GM21526 (cell line): ENCODE results near the gene ANGEL1.

ENCODE experiments used
- ATAC-seq: cut with Tn5 transposase; IDR thresholded peaks from one replicate; pipeline ENCODE4 v1.9.1; 2021; ENCODE audit warnings: moderate library complexity; ENCODE audit not compliant: unreplicated experiment, low FRiP score

The ANGEL1 gene

GRCh38 chr14:76820700-76821099 lies 8.0 kb upstream of the ANGEL1 start:
- no peak for ATAC-seq

- no peak for ATAC-seq
Measured at GRCh38 chr14:76814726-76815645, 2.3 kb upstream of the ANGEL1 start.

DNA sequence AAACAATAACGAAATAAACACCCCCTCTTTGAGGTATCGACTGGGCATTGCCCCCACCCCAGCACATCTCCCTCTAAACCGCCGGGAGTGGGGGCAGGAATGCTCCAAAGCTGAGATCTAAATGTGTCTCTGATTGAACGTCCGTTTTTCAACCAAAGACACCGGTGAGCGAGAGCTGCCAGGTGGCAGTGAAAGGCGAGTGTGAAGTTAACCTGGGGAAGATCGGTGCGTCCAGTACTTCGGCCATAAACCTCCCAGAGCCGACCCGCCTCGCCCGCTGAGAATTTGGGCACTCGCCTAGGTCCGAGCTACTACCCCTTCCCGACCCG lies 625 bp downstream of the ANGEL1 start:
- ATAC-seq = no peak

GRCh38 chr14:76811561-76811960 lies 1.1 kb downstream of the ANGEL1 start:
- ATAC-seq = no peak

DNA sequence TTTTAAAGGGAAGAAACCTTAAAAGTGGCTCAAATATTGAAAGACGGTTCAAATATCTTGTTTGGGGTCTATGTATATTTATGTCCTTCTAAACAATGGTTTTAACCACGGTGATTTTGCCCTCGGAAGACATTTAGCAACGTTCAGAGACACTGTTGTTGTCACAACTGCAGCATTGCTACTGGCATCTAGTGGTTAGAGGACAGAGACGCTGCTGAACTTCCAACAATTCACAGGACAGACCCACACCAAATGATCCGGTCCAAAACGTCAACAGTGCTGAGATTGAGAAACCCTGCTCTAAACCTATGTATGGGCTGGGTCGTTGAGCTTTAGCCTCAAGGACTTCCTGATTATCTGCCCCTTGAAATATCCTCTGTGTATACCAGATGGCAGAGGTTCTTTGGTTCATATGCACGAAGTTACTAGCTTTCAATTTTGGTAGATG lies 1.7 kb downstream of the ANGEL1 start:
- no peak for ATAC-seq

GRCh38 chr14:76810525-76810924 lies 2.2 kb downstream of the ANGEL1 start:
- no peak for ATAC-seq

- ATAC-seq = no peak
Measured at GRCh38 chr14:76808990-76809389, 3.7 kb downstream of the ANGEL1 start.

- ATAC-seq = no peak
Measured at GRCh38 chr14:76808011-76808410, 4.7 kb downstream of the ANGEL1 start.

DNA sequence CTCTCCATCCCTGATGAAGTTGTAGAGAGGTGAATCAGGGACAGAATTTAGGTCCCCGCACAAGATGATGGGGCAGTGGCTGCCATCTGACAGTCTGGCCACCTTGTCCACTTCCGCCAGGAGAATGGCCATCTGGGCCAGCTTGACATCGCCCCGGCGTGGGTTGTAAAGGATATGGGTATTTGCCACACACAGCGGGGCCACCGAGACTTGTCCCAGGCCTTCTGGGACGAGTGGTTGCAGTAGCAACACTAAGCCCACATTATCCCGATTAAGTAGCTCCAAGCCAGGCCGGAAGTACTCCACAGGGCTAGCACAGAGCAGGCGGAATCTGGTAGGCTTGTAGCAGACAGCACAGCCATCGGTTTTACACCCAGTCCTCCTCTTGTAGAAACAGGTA lies 6.2 kb downstream of the ANGEL1 start:
- no peak for ATAC-seq

DNA sequence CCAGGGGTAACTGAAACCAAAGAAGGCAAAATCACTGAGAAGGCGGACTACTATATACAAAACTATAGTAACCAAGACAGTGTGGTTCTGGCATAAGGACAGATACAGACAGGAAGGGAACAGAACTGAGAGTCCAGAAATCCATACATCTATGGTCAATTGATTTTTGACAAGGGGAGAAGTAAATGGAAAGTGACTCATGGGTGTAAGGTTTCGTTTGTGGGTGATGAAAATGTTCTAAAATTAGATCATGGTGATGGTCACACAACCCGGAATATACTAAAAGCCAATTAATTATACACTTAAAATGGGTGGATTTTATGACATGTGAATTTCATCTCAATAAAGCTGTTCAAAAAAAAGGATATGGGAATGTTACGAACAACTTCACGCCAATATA lies 18.7 kb downstream of the ANGEL1 start:
- no peak for ATAC-seq

DNA sequence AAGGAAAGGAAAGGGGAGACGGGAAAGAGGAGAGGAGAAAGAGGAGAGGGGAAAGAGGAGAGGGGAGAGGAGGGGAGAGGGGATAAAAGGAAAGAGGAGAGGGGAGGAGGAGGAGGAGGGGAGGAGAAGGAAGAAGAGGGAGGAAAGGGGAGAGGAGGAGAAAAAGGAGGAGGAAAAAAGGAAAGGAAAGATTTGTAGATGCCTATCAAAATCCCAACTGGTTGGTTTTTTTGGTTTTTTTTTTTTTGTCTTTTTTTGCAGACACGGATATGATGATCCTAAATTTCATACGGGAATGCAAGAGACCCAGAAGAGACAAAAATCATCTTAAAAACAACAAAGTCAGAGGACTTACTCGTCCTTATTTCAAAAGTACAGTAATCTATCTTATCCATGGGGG lies 19.4 kb downstream of the ANGEL1 start:
- ATAC-seq = no peak

DNA sequence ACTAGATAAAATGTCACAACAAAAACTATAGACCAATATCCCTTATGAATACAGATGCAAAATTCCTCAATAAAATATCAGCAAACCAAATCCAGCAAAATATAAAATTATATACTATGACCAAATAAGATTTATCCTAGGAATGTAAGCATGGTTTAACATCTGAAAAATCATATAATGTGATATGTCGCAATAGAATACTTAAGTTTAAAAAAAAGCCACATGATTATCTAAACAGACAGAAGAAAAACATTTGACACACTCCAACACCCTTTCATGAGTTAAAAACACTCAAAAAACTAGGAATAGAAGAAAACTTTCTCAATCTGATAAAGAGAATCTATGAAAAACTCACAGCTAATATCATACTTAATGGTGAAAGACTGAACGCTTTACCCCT lies 20.3 kb downstream of the ANGEL1 start:
- no peak for ATAC-seq

DNA sequence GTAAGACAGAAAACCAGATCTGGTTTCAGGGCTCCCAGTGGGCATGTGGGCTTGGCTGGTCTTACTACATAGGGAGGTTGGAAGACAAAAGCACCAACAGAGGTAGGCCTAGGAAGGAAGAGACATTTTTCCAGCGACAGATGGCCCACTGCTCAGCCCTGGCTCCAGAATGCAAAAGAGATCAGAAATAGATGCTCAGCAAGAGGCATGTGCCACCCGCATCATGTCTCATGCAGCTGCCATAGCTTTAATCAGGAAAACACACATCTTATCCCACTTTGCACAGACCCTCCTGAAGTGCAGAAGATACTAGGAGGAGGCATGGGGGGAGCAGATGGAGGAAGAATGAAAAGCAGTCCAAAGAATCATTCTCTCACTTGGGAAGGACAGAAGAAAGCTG lies 26.1 kb downstream of the ANGEL1 start:
- ATAC-seq = no peak

DNA sequence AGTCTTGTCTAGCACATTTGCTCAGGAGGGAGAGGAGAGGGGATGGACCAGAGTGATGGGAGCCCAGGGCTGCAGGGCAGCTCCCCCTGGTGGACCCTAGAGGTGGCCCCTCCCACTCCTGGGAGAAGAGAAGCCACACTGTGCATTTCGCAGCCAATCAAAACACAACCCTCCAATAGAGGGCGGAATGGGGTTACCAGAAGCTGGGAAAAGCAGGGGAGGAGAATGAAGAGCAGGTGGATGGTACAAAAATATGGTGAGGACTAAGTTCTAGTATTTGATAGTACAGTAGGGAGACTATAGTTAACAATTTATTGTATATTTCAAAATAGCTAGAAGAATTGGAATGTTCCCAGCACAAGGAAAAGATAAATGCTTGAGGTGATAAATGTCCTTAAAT lies 27.8 kb downstream of the ANGEL1 start:
- ATAC-seq = no peak

DNA sequence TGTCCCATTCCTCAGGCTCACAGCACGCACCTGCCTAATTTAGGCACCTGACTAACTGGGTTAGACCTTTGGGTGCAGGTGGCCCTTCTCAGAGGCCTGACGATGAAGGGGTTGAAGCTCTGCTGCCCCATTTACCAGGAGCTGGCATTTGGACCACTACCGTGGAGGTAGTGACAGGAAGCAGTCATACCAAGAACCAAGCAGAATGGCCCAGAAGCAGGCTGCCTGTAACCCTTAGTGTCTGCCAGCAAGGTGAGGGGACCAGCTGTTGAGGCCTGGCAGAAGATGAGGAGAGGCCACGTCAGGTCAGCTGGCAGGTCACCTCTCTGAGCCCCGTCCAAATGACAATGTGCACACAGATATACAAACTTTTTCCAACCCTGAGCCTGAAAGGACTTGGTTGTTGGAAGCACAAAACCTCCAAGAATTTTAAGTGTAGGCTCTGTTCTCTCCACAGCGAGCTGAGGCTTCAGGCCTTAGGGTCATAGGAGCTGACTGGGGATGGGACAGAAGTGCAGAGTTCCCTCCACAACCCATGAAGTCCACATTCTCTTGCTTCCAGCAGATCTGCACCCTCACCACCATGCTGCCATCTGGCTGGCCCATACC lies 28.3 kb downstream of the ANGEL1 start:
- no peak for ATAC-seq

DNA sequence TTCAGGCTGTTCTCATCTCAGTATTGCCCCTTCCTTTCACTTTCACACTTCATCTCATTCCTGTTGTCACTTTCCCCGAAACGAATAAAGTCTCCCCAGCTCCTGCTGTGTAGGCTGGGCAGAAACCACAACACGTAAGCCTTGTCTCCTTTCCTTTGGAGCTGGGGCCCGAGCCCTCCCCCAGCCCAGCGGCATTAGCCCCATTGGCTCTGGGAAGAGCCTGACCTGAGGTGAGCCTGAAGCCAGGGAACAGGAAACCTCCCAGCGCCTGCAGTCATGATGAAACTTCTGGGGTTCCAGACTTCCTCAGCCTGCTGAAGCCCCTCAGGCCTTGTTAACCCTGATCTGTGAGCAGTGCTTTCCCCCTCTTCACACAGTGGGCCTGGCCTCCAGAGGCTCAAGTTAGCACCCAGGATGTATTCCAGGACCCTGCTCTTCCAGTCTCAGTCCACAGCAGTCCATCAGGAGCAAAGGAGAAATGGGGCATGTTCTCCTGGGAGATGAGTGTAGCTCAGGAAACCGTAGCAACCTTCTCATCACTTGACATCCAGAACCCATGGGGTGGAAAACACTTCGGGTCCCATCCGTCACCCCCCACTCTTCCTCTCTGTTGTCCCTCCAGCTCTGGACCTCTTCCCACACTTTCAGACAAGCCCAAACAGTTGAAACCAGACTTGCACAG lies 29.7 kb downstream of the ANGEL1 start:
- no peak for ATAC-seq

DNA sequence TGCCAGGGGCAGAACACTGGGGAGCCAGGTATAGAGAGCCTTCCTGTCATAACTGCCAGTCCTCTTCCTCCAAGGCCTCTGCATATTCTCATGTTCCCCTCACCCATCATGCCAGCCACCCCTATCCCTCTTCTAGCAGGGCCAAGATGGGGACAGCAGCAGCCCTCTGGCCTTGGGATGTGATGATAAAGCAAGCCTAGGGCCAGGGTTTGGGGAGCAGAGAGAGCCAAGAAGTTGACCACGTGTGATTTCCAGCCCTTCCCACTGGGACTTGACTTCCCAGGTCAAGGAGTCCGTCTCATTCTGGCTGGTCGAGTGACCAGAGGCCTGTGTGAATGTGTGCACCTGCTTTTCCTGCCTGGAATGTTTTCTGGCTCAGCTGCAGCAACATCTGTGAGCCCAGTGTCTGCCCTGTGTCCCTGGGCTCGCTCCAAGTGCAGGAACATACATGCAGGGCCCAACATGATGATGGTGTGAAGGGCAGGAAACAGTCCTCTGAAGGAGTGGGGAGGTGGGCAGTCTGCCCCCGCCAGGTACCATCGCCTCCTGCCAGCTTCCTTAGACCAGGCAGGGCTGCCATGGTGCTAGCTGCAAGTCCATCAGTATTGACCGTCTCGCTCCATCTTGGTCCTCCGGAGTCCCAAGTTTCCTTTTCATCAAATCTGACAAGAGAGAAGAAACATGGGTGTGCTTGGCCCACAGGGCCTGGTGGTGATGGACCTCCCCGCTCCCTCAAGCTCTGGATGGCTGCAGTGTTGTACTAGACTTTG lies 30.4 kb downstream of the ANGEL1 start:
- ATAC-seq = no peak

- ATAC-seq = no peak
Measured at GRCh38 chr14:76781648-76782051, 31.0 kb downstream of the ANGEL1 start.

- ATAC-seq = no peak
Measured at GRCh38 chr14:76780875-76781647, 31.6 kb downstream of the ANGEL1 start.

- ATAC-seq = no peak
Measured at GRCh38 chr14:76780360-76780759, 32.3 kb downstream of the ANGEL1 start.
